ENCODE data around the gene STIP1. TPM values are rescaled to one million over a fixed set of nuclear protein-coding genes. Genes with fewer than 3 reads are reported as not detected.

STIP1 gene
- total RNA-seq, 1 donor from 2014 or later = 252 TPM

- H3K4me3 ChIP-seq = no peak overlapping the region
- H3K27ac ChIP-seq = no peak overlapping the region
- H3F3A ChIP-seq (ENCODE audit: low read depth) = peaks cover 34% of the 10 kb centered on the region
- H3K9me3 Mint-ChIP-seq = no peaks in the 10 kb centered on the region
- peaks cover 27% of the 10 kb centered on the region for H3K4me1 Mint-ChIP-seq
- DNase-seq (ENCODE audit: low spot score) = no peak
- H3K9ac ChIP-seq = no peak overlapping the region
- H3K36me3 ChIP-seq = no peaks in the 10 kb centered on the region
- H3K4me2 ChIP-seq = no peak overlapping the region
- H2AFZ ChIP-seq (replicated peaks) = no peak overlapping the region
- no peak for TF ChIP-seq CTCF (IDR thresholded peaks at IDR 0.05)
- TF ChIP-seq EZH2phosphoT487 (IDR thresholded peaks at IDR 0.05) = no peak
- no peak for TF ChIP-seq EZH2 (IDR thresholded peaks at IDR 0.05)
- H3K36me3 Mint-ChIP-seq = peaks cover 2% of the 10 kb centered on the region
- peaks cover 13% of the 10 kb centered on the region for H4K20me1 ChIP-seq (ENCODE audit: low read depth)
- no peak overlapping the region for H3K27ac Mint-ChIP-seq
- H3K4me1 ChIP-seq = peaks cover 4% of the 10 kb centered on the region
- H3K4me3 Mint-ChIP-seq = peak overlapping the region; percentile 53
- peaks cover 11% of the 10 kb centered on the region for H3K79me2 ChIP-seq (ENCODE audit: low read depth)
- no peaks in the 10 kb centered on the region for H3K9me3 ChIP-seq (ENCODE audit: low read depth)
- peaks cover 14% of the 10 kb centered on the region for H3K27me3 ChIP-seq
- peaks cover 14% of the 10 kb centered on the region for H3K27me3 Mint-ChIP-seq (ENCODE audit: insufficient read depth, low read depth)
Measured at GRCh38 chr11:64238999-64239398, 53.0 kb downstream of the STIP1 start.

GRCh38 chr11:64239662-64240434, 53.9 kb downstream of the STIP1 start:
- no peak for DNase-seq (ENCODE audit: low spot score)
- Histone ChIP-seq H3K27me3 (peaks cover 10% of the 10 kb centered on the region), H3K4me2 (peak overlapping the region; percentile 76), H3K79me2 (ENCODE audit: low read depth) (peaks cover 11% of the 10 kb centered on the region), H3K4me1 (peaks cover 4% of the 10 kb centered on the region), H3K4me3 (peak overlapping the region; percentile 84), H3K9me3 (ENCODE audit: low read depth) (no peaks in the 10 kb centered on the region), H3K36me3 (no peaks in the 10 kb centered on the region), H2AFZ (replicated peaks) (no peak overlapping the region), H3K9ac (no peak overlapping the region), H3F3A (ENCODE audit: low read depth) (peaks cover 33% of the 10 kb centered on the region), H4K20me1 (ENCODE audit: low read depth) (peaks cover 13% of the 10 kb centered on the region), H3K27ac (peak overlapping the region; percentile 95)
- Mint-ChIP-seq H3K27me3 (ENCODE audit: insufficient read depth, low read depth) (peaks cover 14% of the 10 kb centered on the region), H3K9me3 (no peaks in the 10 kb centered on the region), H3K27ac (no peak overlapping the region), H3K4me1 (peaks cover 27% of the 10 kb centered on the region), H3K4me3 (peak overlapping the region; percentile 89), H3K36me3 (peaks cover 2% of the 10 kb centered on the region)
- TF ChIP-seq EZH2 (IDR thresholded peaks at IDR 0.05) (no peak), EZH2phosphoT487 (IDR thresholded peaks at IDR 0.05) (no peak)

DNA sequence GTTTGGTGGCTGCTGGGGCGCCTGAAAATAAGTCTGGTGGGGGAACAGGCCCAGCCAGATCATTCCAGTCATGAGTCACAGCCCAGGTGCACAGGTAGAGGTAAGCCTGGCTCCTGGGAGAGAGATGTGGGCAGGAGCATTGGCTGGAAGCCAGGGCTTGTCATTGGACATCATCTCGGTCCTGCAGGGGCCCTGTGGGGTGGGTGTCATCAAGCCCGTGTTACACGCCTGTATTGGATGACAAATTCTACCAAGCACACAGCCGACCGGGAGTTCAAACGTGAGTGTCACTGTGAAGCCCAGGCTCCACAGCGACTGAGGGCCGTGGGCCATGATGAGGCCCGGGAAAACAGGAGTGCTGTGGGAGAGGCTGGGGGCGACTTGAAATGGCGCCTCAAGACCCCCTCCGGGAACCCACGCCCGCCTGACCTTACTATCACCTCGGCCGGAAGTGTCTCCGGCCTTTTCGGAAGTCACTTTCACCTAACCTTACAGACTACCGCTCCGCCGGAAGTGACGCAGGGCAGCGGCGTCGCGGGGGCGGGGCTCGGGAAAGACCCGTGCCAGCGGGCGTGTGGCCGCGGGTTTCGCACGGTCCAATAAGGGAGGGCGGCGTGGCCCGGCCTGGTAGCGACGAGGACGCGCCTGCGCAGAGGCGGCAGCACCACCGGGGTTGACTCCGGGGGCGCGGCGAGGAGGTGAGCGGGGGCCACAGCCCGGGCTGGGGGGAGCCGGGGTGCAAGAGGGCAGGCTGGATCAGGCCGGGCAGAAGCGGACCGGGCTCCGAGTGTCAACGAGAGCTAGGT, 54.7 kb downstream of the STIP1 start, which contains the start of gene FKBP2:
FKBP2 (plus strand) TSS at position 661 of the 806 bp plus-strand sequence. CDS start 1,293 bp downstream, outside the sequence.
- H3K36me3 ChIP-seq = no peaks in the 10 kb centered on the region
- DNase-seq (ENCODE audit: low spot score) = peak; percentile 99
- H3K36me3 Mint-ChIP-seq = peaks cover 2% of the 10 kb centered on the region
- H3K4me3 Mint-ChIP-seq = peak within 1 kb of the TSS; percentile 89
- no peaks in the 10 kb centered on the region for H3K9me3 Mint-ChIP-seq
- H3K4me3 ChIP-seq = peak within 1 kb of the TSS; percentile 84
- H3K79me2 ChIP-seq (ENCODE audit: low read depth) = peaks cover 17% of the 10 kb centered on the region
- H3K27me3 Mint-ChIP-seq (ENCODE audit: insufficient read depth, low read depth) = peaks cover 9% of the 10 kb centered on the region
- peak within 1 kb of the TSS; percentile 65 for H3K9ac ChIP-seq
- no peak for TF ChIP-seq CTCF (IDR thresholded peaks at IDR 0.05)
- no peak for TF ChIP-seq EZH2phosphoT487 (IDR thresholded peaks at IDR 0.05)
- no peak for TF ChIP-seq EZH2 (IDR thresholded peaks at IDR 0.05)
- peak within 1 kb of the TSS; percentile 69 for H3K27ac Mint-ChIP-seq
- H3K4me1 ChIP-seq = peaks cover 7% of the 10 kb centered on the region
- H4K20me1 ChIP-seq (ENCODE audit: low read depth) = peaks cover 21% of the 10 kb centered on the region
- H3K4me2 ChIP-seq = peak within 1 kb of the TSS; percentile 81
- peaks cover 25% of the 10 kb centered on the region for H3F3A ChIP-seq (ENCODE audit: low read depth)
- H2AFZ ChIP-seq (replicated peaks) = peak within 1 kb of the TSS; percentile 2
- no peaks in the 10 kb centered on the region for H3K9me3 ChIP-seq (ENCODE audit: low read depth)
- H3K4me1 Mint-ChIP-seq = peaks cover 23% of the 10 kb centered on the region
- H3K27ac ChIP-seq = peak within 1 kb of the TSS; percentile 95
- peaks cover 2% of the 10 kb centered on the region for H3K27me3 ChIP-seq
